ENCODE results near the gene SAFB. TPM values are rescaled to one million over a fixed set of nuclear protein-coding genes. Genes with fewer than 3 reads are reported as not detected.

The SAFB gene
- polyA plus RNA-seq, 2 of the 4 experiments (the other 2 are of a cell fraction): 55.0 to 74.0 TPM

DNA sequence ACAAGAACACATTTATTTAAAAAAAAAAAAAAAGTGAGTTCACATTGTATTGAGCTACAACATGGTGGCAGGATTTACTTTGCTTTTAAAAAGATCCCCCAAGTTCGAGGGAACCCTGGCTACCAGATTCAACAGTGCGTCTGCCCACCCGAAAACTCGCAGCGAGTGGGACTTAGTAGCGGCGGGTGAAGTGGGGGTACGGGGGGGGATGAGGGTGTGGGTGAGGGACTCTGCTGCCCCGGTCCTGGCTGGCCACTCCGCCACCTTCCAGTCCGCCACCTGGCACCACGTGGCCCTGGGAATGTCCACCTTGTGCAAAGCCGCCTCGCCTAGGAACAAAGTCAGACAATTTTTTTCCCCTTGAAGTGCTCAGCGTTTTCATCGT is 35.8 kb upstream of the SAFB start (continued):
- TF ChIP-seq USF2 (IDR thresholded peaks at IDR 0.05) (no peak), PHF8 (IDR thresholded peaks at IDR 0.05; ENCODE audit: borderline replicate concordance, low read depth) (no peak), ESRRA (IDR thresholded peaks at IDR 0.05; ENCODE audit: borderline replicate concordance, low read length) (no peak), HOXA7 (CRISPR knock-in tag; IDR thresholded peaks at IDR 0.05) (no peak), JUN (IDR thresholded peaks at IDR 0.05) (no peak), TFCP2L1 (CRISPR knock-in tag; IDR thresholded peaks at IDR 0.05) (no peak), TP53 (CRISPR knock-in tag; IDR thresholded peaks at IDR 0.05) (no peak), NR3C1 (IDR thresholded peaks at IDR 0.05) (no peak)

- DNase-seq (ENCODE audit: low read depth in 1 of 2, low spot score in 1 of 2) (no peak), FAIRE-seq (no peak), ATAC-seq (no peak)
- ChIA-PET CTCF (interaction anchor here (1.1 kb wide), 1 partner anchor 32 kb away, joined by 3 read pairs; no protein-coding TSS in a partner anchor), POLR2A (no interaction called here)
- no peak overlapping the region for H3K4me2 ChIP-seq
- H3K27ac ChIP-seq: no peak overlapping the region
- 89% methylated on average over 6 of the region's 23 CpGs for WGBS (ENCODE audit: missing lambda C conversion rate)
- H3K4me3 ChIP-seq: no peak overlapping the region
- no peaks in the 10 kb centered on the region for H3K4me1 ChIP-seq
- TF ChIP-seq CBX2 (IDR thresholded peaks at IDR 0.05; ENCODE audit: borderline replicate concordance, low read depth) (no peak), NPAS2 (CRISPR knock-in tag; IDR thresholded peaks at IDR 0.05; ENCODE audit: borderline replicate concordance) (no peak), FOSL2 (IDR thresholded peaks at IDR 0.05) (no peak), FOSL2 (CRISPR knock-in tag; IDR thresholded peaks at IDR 0.05) (no peak), ZFP36 (IDR thresholded peaks at IDR 0.05; ENCODE audit: borderline replicate concordance, partially characterized antibody) (no peak), RARB (CRISPR knock-in tag; IDR thresholded peaks at IDR 0.05) (no peak), CBX8 (IDR thresholded peaks at IDR 0.05) (no peak), FOSB (CRISPR knock-in tag; IDR thresholded peaks at IDR 0.05) (no peak), NR3C1 (IDR thresholded peaks at IDR 0.05) (no peak), SREBF2 (IDR thresholded peaks at IDR 0.05) (no peak), SMC3 (IDR thresholded peaks at IDR 0.05) (no peak), CEBPB (IDR thresholded peaks at IDR 0.05) (no peak), RAD21 (conservative IDR thresholded peaks at IDR 0.05 in 1 of 2, IDR thresholded peaks at IDR 0.05 in 1 of 2) (no peak)
- no peaks in the 10 kb centered on the region for H3K9me3 ChIP-seq
These were observed 35.2 kb upstream of the SAFB start for GRCh38 chr19:5587661-5588060.

DNA sequence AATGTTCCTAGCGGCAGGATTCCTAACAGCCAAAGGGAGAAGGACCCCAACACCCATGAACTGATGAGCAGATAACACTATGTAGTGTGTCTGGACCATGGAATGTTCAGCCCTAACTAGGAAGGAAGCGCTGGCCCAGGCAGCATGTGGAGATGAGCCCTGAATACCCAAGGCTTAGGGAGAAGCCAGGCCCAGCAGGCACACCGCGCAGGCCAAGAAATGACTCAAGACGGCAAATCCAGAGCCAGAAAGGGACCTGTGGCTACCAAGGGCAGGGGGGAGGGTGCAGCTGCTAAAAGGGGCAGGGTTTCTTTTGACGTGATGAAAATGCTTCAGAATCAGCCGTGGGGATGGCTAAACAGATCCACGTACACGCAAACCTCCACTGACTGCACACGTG is 34.4 kb upstream of the SAFB start:
- DNase-seq (ENCODE audit: low read depth in 1 of 2, low spot score in 1 of 2) (no peak), FAIRE-seq (no peak), ATAC-seq (no peak)
- no peaks in the 10 kb centered on the region for H3K4me1 ChIP-seq
- no peak overlapping the region for H3K4me2 ChIP-seq
- TF ChIP-seq NPAS2 (CRISPR knock-in tag; IDR thresholded peaks at IDR 0.05; ENCODE audit: borderline replicate concordance) (no peak), HOXA7 (CRISPR knock-in tag; IDR thresholded peaks at IDR 0.05) (no peak), ZC3H11A (IDR thresholded peaks at IDR 0.05) (no peak)
- H3K4me3 ChIP-seq: no peak overlapping the region
- WGBS (ENCODE audit: missing lambda C conversion rate): 95% methylated on average over 10 of the region's 10 CpGs
- CTCF ChIA-PET: interaction anchor here (1.1 kb wide), 1 partner anchor 11 kb away, joined by 3 read pairs; no protein-coding TSS in a partner anchor
- H3K27ac ChIP-seq: no peak overlapping the region
- POLR2A ChIA-PET: no interaction called here
- H3K9me3 ChIP-seq: no peaks in the 10 kb centered on the region

- no peak overlapping the region for H3K27ac ChIP-seq
- no peaks in the 10 kb centered on the region for H3K9me3 ChIP-seq
- ChIA-PET CTCF (interaction anchor here (1.1 kb wide), 1 partner anchor 11 kb away, joined by 3 read pairs; no protein-coding TSS in a partner anchor), POLR2A (no interaction called here)
- H3K4me1 ChIP-seq: no peaks in the 10 kb centered on the region
- DNase-seq (ENCODE audit: low read depth in 1 of 2, low spot score in 1 of 2): no peak
- no peak overlapping the region for H3K4me2 ChIP-seq
- WGBS (ENCODE audit: missing lambda C conversion rate): 93% methylated on average over 17 of the region's 30 CpGs
- no peak overlapping the region for H3K4me3 ChIP-seq
- ATAC-seq: no peak
- no peak for FAIRE-seq
- TF ChIP-seq KDM5A (IDR thresholded peaks at IDR 0.05) (no peak), EHMT2 (IDR thresholded peaks at IDR 0.05; ENCODE audit: low read depth) (no peak), RFX5 (IDR thresholded peaks at IDR 0.05) (no peak), RCOR1 (IDR thresholded peaks at IDR 0.05; ENCODE audit: low read depth, low read length) (no peak), EP300 (IDR thresholded peaks at IDR 0.05) (no peak), HMGXB4 (CRISPR knock-in tag; IDR thresholded peaks at IDR 0.05; ENCODE audit: borderline replicate concordance) (no peak), ZNF302 (CRISPR knock-in tag; IDR thresholded peaks at IDR 0.05) (no peak), POLR2A (IDR thresholded peaks at IDR 0.05; ENCODE audit: low read length) (no peak), USF2 (IDR thresholded peaks at IDR 0.05) (no peak)
- TF ChIP-seq, protein P1, sequence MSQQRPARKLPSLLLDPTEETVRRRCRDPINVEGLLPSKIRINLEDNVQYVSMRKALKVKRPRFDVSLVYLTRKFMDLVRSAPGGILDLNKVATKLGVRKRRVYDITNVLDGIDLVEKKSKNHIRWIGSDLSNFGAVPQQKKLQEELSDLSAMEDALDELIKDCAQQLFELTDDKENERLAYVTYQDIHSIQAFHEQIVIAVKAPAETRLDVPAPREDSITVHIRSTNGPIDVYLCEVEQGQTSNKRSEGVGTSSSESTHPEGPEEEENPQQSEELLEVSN (IDR thresholded peaks at IDR 0.05; ENCODE audit: borderline replicate concordance, low read depth): no peak
These were observed 33.8 kb upstream of the SAFB start for GRCh38 chr19:5588906-5589676.
